RPMI7951 (cell line): Measurements from ENCODE around the gene XRCC4. TPM values are rescaled to one million over a fixed set of nuclear protein-coding genes. Genes with fewer than 3 reads are reported as not detected.
A peak's percentile ranks its signal among the peaks of the same experiment; 100 is the strongest.
"Not testable (repeated sequence)": the region's sequence is repeated elsewhere in the genome, so short reads cannot be mapped to it uniquely, and the experiment has no call there.

Source experiments
- DNase-seq: peaks from one replicate; pipeline ENCODE4 v3.0.0-alpha.2; 2012; ENCODE audit warnings: low read depth
- total RNA-seq: library from RNA; depleted of rRNA; stranded (reverse); fragments of >200 nt; shearing (Covaris generic); gene quantifications from 2 replicates; pipeline ENCODE4 v1.2.3, GENCODE V29; 2014

The XRCC4 gene
- total RNA-seq, 1 experiment from 2014 or later: 30.9 TPM

GRCh38 chr5:83348281-83348780 is 271.0 kb downstream of the XRCC4 start:
- no peak for DNase-seq

GRCh38 chr5:83353231-83353630 is 275.9 kb downstream of the XRCC4 start:
- no peak for DNase-seq

DNA sequence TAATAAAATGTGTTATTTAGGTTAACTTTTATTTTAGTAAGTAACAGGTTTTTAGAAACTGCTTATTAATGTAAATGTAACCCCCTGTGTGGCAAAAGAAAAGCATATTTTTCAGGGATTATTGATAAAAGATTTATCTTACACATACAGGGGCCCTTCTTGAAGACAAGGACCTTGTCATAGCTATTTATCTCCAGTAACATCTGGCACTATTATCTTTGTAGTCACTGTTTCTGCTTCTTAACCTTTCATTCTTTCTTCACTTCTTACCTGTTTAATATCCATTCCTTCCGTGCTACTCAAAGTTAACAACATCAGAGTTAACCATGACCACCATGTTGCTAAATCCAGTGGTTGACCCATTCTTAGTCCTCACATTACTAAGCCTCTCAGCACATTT is 276.4 kb downstream of the XRCC4 start:
- DNase-seq: no peak

GRCh38 chr5:83354958-83355357 is 277.6 kb downstream of the XRCC4 start:
- no peak for DNase-seq

DNA sequence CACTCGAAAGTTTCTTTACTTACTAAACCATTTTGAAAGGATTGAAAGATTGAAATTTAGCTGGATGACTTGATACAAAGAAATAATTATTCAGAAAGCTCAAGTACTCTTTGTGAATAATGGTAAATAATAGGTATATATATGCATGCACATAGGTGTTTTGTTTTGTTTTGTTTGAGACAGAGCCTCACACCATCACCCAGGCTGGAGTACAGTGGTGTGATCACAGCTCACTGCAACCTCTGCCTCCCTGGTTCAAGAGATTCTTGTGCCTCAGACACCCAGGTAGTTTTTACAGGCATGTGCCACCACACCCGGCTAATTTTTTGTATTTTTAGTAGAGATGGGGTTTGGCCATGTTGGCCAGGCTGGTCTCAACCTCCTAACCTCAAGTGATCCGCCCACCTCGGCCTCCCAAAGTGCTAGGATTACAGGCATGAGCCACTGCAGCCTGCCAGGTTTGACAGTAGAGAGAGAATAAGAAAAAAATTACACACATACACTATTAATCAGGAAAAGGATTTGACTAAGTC is 278.2 kb downstream of the XRCC4 start:
- DNase-seq: not testable (repeated sequence)

DNA sequence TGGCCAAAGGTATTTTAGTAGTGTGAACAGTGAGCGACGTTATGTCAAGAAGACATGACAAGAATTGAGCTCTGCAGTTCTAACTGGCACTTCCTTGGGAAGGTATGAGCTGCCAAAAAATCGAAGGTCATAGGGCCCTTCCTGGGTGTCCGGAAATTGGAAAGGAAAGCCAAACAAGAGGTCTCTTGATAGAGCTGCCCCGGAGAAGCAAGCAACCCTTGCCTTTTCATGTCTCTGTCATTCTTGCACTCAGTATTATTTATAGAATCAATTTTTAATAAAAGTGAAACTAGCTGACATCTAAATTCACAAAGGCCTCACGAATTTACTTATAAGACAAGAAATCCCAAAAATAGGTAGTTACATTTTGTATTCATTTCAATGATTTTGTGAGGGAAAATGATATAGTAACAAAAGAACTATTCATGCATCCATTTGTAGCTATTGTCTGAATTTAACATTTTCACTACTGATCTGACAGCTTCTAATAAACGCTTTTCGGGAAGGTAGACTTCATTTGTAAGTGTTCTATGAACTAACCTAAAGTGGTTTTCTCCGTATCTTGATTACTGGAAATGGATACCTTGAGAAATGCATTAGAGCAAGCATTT is 280.4 kb downstream of the XRCC4 start:
- no peak for DNase-seq

DNA sequence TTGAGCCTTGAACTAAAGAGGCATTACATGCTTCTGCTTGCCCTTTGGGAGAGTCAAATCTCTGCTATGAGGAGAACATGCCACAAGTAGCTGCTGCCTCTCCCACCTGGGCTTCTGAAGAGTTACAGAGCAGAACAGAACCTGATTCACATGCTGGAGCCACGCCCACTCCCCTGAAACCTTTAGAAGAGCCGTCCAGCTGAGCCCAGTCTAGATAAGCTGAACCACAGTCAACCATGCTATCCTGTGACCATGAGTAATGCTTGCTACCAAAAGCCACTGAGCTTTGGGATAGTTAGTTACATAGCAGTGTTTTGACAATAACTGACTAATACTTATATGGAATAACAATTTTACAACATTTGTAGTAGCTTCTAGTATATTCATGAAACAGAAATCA is 283.2 kb downstream of the XRCC4 start:
- DNase-seq: no peak

GRCh38 chr5:83362526-83362925 is 285.2 kb downstream of the XRCC4 start:
- no peak for DNase-seq

GRCh38 chr5:83363111-83363885 is 286.0 kb downstream of the XRCC4 start:
- no peak for DNase-seq

GRCh38 chr5:83363886-83364275 is 286.5 kb downstream of the XRCC4 start:
- no peak for DNase-seq

- DNase-seq: no peak
Measured at GRCh38 chr5:83364312-83365299, 287.3 kb downstream of the XRCC4 start.

- peak; percentile 97 for DNase-seq
Measured at GRCh38 chr5:83368319-83368718, 291.0 kb downstream of the XRCC4 start.

DNA sequence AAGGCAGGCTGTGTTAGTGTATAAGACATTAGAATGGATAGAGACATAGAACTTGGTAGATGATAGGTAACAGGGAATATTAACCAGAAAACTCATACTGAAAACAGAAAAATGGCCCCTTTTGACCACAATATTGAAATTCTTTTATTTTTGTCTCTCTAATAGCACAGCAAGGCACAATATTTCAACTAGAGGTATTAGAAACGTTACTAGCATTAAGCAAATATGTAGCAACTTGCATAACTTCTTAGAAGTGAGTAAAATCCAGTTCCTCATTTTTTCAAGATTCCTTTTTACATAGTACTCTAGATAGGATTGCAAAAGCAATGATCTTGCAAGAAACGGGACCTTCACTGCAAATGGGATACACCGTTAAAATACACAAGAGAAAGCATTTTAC is 291.5 kb downstream of the XRCC4 start:
- no peak for DNase-seq

- no peak for DNase-seq
Measured at GRCh38 chr5:83370957-83371356, 293.6 kb downstream of the XRCC4 start.

- DNase-seq: no peak
Measured at GRCh38 chr5:83371726-83372125, 294.4 kb downstream of the XRCC4 start.

GRCh38 chr5:83374547-83374946 is 297.2 kb downstream of the XRCC4 start:
- no peak for DNase-seq

GRCh38 chr5:83375049-83375745 is 297.9 kb downstream of the XRCC4 start:
- DNase-seq: peak; percentile 44

DNA sequence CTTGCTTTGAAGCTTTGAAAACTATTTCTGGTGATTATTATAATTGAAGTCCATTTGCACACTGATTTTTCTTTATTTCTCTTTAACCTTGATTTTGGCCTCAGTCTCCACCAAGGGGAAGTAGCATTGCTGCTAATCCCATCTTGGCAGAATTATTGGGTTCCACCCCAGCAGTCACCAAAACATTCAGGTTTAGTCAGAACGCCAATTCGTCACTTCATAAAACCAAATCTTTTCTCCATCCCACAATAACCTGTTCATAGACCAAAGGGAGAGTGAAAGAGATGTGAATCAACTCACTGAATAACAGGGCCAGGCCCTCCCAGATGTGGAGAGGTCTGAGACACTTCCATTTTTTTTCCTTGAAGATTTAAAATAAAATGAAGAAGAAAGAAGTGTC is 299.1 kb downstream of the XRCC4 start:
- DNase-seq: no peak

DNA sequence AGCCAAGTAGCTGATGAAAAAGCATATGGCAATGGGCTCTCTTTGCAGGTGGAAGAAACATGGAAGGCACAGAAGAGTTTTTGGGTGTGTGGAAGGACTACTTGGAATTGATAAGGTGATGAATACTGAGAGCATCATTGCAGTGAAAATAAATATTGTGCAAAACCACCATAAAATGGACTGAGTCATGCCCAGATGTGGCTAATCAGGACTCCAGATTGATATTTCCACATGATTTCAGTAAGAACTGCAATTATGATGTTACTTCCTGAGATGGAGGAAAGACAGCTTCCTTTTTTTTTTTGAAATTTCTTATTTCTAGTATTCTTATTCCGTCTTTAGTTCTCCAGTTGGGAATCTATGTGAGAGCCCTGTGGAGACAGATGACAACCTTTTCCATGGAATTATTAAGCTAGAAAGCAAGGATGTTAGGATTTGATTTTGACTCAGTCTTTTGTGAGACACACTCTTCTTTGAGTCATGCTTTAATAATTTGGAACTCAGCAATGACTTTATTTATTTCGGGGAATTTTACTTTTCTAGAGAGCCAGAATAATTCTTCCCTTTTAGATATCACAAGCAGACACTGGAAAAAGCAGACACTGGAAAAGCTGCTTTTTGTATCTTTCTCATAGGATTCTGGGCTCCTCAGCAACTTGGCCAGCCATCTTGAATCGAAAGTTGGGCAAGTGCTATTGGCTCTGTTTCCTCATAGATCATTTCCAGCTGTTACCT is 300.0 kb downstream of the XRCC4 start:
- peak; percentile 66 for DNase-seq

- DNase-seq: no peak
Measured at GRCh38 chr5:83378624-83379289, 301.4 kb downstream of the XRCC4 start.
